ENCODE results near the gene MED12.

DNA sequence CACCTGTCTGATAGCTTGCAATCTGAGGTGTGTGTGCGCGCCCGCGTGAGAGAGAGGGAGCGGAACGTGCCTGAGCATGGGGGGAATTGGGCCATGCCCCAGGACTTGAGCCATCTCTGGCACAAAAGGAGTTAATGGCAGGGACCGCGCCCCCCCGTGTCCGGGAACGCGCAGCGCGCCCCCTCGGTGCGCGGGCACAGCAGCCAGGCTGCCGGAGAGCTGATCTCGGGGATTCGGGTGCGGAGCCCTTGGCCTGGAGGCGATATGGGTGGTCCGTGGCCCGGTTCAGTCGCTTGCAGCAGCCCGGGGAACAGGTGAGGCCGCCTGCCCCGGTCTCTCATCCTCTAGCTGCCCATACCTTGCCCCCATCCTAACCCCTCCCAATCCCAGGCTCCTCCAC is 26.3 kb downstream of the MED12 start, which contains the start of gene NLGN3:
- TF ChIP-seq, protein P1, sequence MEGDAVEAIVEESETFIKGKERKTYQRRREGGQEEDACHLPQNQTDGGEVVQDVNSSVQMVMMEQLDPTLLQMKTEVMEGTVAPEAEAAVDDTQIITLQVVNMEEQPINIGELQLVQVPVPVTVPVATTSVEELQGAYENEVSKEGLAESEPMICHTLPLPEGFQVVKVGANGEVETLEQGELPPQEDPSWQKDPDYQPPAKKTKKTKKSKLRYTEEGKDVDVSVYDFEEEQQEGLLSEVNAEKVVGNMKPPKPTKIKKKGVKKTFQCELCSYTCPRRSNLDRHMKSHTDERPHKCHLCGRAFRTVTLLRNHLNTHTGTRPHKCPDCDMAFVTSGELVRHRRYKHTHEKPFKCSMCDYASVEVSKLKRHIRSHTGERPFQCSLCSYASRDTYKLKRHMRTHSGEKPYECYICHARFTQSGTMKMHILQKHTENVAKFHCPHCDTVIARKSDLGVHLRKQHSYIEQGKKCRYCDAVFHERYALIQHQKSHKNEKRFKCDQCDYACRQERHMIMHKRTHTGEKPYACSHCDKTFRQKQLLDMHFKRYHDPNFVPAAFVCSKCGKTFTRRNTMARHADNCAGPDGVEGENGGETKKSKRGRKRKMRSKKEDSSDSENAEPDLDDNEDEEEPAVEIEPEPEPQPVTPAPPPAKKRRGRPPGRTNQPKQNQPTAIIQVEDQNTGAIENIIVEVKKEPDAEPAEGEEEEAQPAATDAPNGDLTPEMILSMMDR (IDR thresholded peaks at IDR 0.05): no peak
- no peak for TF ChIP-seq POLR2AphosphoS5 (IDR thresholded peaks at IDR 0.05)

Data from esophagus muscularis mucosa (tissue), 3 donors.